ENCODE results near the gene UCHL5.

The UCHL5 gene

DNA sequence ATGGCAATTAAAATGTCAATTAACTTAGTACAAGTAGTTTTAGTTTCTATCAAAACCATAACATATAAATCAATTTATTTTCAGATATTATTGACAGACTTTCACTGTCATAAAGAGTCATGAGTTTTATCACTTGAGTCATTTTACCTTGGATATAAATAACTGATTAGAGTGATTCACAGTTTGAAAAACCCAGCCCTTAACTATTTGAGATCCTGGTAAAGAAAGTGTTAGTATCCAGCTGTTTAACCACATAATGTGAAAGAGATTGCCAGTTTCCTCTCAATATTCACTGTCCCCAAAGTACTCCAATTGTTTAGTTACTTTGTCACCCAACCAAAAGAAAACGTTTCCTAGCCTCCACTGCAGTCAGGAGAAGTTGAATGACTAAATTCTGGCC lies 91.3 kb downstream of the UCHL5 start:
- H3K27me3 ChIP-seq (ENCODE audit: insufficient read depth, insufficient read length), result no peaks in the 10 kb centered on the region

DNA sequence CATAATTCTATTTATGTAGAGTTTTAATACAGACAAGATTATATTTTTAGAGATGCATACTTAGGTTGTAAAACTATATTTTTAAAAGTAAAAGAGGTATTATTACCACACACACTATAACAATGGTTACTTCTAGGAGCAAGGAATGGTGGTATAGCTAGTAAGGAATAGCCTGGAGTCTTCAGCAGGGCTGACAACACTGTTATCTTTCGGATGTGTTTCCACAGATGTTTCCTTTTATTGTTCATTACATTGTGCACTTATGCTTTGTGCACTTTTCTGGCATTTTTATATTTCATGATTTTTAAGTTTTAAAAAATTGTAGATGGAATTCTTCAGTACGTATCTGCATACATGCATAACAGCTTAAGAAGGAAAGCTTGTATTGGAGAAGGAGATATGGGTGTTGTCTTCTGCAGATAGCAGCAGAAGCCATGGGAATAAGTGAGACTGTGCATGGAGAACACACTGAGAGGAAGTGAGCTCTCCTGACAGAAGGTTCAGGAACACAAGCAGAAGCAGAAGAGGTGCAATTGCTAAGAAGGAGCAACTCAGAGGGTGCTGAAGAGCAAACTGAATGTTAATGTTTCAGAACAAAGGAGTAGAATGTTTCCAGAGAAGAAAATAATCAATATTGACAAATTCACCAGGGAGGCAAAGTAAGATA lies 91.8 kb downstream of the UCHL5 start:
- H3K9me3 ChIP-seq (ENCODE audit: insufficient read depth, low read length), result peaks cover 6% of the 10 kb centered on the region; the same call in 1 of the 2 replicates
- no peaks in the 10 kb centered on the region for H3K27me3 ChIP-seq (ENCODE audit: insufficient read depth, insufficient read length)
- H3K36me3 ChIP-seq (ENCODE audit: insufficient read depth, insufficient read length, low read length), result no peaks in the 10 kb centered on the region
- no peaks in the 10 kb centered on the region for H3K4me1 ChIP-seq (ENCODE audit: insufficient read depth, insufficient read length)
- DNase-seq (ENCODE audit: low read depth, low spot score), result no peak
- TF ChIP-seq SUZ12 (IDR thresholded peaks at IDR 0.05; ENCODE audit: extremely low read depth, insufficient read depth, insufficient read length), result no peak
- no peak for TF ChIP-seq ZNF274 (IDR thresholded peaks at IDR 0.05; ENCODE audit: low read depth, low read length)
- no peak for TF ChIP-seq YY1 (IDR thresholded peaks at IDR 0.05; ENCODE audit: insufficient read depth, insufficient read length)
- no peak overlapping the region for H3K9ac ChIP-seq (ENCODE audit: insufficient read length, low read depth)
- no peak overlapping the region for H3K4me3 ChIP-seq (ENCODE audit: insufficient read length, low read depth)

More for the DNA sequence above, 91.3 kb downstream of the UCHL5 start:
- H3K36me3 ChIP-seq (ENCODE audit: insufficient read depth, insufficient read length, low read length), result no peaks in the 10 kb centered on the region
- no peak for DNase-seq (ENCODE audit: low read depth, low spot score)
- TF ChIP-seq ZNF274 (IDR thresholded peaks at IDR 0.05; ENCODE audit: low read depth, low read length) (no peak), YY1 (IDR thresholded peaks at IDR 0.05; ENCODE audit: insufficient read depth, insufficient read length) (no peak), SUZ12 (IDR thresholded peaks at IDR 0.05; ENCODE audit: extremely low read depth, insufficient read depth, insufficient read length) (no peak)
- H3K4me1 ChIP-seq (ENCODE audit: insufficient read depth, insufficient read length), result no peaks in the 10 kb centered on the region
- H3K9ac ChIP-seq (ENCODE audit: insufficient read length, low read depth), result no peak overlapping the region
- H3K4me3 ChIP-seq (ENCODE audit: insufficient read length, low read depth), result no peak overlapping the region
- peaks cover 6% of the 10 kb centered on the region; the same call in 1 of the 2 replicates for H3K9me3 ChIP-seq (ENCODE audit: insufficient read depth, low read length)

DNA sequence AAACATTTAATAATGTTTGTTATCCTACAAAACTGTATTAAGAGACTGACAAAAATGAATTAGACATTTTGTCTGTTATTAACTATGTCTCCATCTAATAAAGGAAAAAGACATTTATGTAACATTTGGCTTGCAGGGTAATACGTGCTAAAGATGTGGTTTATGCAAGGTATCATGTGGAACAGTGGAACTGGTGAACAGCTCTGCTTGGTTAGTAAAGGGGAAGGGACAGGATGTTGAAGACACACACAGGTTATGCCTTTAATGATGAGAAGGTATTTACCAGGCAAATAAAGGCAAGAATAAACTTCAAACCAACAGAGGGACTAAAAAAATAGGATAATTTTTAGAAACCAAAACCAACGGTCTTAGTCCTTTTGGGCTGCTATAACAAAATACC lies 93.1 kb downstream of the UCHL5 start:
- DNase-seq (ENCODE audit: low read depth, low spot score), result no peak
- TF ChIP-seq SUZ12 (IDR thresholded peaks at IDR 0.05; ENCODE audit: extremely low read depth, insufficient read depth, insufficient read length), result no peak

DNA sequence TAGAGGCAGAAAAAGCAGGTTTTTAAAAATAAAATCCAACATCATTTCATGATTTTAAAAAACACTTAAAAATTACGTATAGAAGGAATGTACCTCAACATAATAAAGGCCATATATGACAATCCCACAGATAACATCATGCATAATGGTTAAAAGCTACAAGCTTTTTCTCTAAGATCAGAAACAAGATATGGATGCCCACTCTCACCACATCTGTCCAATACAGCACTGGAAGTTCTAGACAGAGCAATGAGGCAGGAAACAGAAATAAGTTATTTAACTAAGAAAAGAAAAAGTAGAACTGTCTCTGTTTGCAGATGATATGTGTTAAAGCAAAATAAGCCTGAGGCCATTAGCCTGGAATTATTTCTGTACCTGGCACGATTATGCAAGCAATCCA lies 96.3 kb downstream of the UCHL5 start:
- peaks cover 6% of the 10 kb centered on the region; the same call in 1 of the 2 replicates for H3K9me3 ChIP-seq (ENCODE audit: insufficient read depth, low read length)
- H3K4me1 ChIP-seq (ENCODE audit: insufficient read depth, insufficient read length), result no peaks in the 10 kb centered on the region
- no peak for TF ChIP-seq SUZ12 (IDR thresholded peaks at IDR 0.05; ENCODE audit: extremely low read depth, insufficient read depth, insufficient read length)
- no peak for TF ChIP-seq ZNF274 (IDR thresholded peaks at IDR 0.05; ENCODE audit: low read depth, low read length)
- TF ChIP-seq YY1 (IDR thresholded peaks at IDR 0.05; ENCODE audit: insufficient read depth, insufficient read length), result no peak
- no peaks in the 10 kb centered on the region for H3K36me3 ChIP-seq (ENCODE audit: insufficient read depth, insufficient read length, low read length)
- DNase-seq (ENCODE audit: low read depth, low spot score), result no peak
- no peaks in the 10 kb centered on the region for H3K27me3 ChIP-seq (ENCODE audit: insufficient read depth, insufficient read length)
- no peak overlapping the region for H3K9ac ChIP-seq (ENCODE audit: insufficient read length, low read depth)
- H3K4me3 ChIP-seq (ENCODE audit: insufficient read length, low read depth), result no peak overlapping the region

More for the DNA sequence above, 93.1 kb downstream of the UCHL5 start:
- Histone ChIP-seq H3K4me3 (ENCODE audit: insufficient read length, low read depth) (no peak overlapping the region), H3K36me3 (ENCODE audit: insufficient read depth, insufficient read length, low read length) (no peaks in the 10 kb centered on the region), H3K9ac (ENCODE audit: insufficient read length, low read depth) (no peak overlapping the region), H3K4me1 (ENCODE audit: insufficient read depth, insufficient read length) (no peaks in the 10 kb centered on the region), H3K27me3 (ENCODE audit: insufficient read depth, insufficient read length) (no peaks in the 10 kb centered on the region), H3K9me3 (ENCODE audit: insufficient read depth, low read length) (peaks cover 6% of the 10 kb centered on the region; the same call in 1 of the 2 replicates)
